Inferior parietal cortex (tissue), 1 donor: Measurements from ENCODE around the gene TSSK6.
A peak's percentile ranks its signal among the peaks of the same experiment; 100 is the strongest.

Experiments used
- DNase-seq: peaks from one replicate; pipeline ENCODE4 v3.0.0-alpha.2; 2016; ENCODE audit errors: extremely low spot score

The TSSK6 gene

DNA sequence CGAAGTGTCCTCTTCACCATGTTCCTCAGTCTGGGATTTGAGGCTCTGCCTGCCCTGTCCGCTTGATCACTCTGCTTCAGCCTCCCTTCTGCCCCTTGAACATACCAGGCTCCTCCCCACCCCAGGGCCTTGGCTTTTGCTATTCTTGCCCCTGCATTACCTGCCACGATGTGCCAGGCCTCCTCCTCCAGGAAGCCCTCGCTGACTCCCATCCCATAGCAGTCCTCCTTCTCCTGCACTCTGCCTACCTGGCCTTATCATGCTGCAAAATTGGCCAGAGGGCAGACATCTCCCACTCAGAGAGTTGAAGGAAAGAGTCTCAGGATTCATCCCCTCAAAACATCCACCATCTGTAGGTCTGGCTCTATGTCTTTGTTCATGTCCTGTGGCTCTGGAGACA is 15.5 kb upstream of the TSSK6 start:
- DNase-seq, result no peak

DNA sequence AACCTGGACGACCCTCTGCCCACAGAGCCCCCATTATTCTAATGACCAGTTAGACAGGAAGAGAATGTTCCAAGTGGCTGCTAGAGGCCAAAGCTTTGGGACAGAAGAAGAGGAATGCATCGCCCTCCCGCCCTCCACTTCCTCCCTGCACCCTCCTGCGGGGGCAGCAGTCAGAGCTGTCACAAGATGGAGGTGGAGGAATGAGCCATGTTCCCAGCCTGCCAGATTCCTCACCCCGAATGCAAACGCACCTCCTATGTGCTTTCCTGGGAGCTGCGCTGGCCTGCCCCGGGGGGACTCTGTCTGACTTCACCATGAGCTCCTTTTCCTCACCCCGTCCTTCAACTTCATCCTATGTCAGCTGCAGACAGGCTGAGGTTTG is 15.1 kb upstream of the TSSK6 start:
- no peak for DNase-seq

DNA sequence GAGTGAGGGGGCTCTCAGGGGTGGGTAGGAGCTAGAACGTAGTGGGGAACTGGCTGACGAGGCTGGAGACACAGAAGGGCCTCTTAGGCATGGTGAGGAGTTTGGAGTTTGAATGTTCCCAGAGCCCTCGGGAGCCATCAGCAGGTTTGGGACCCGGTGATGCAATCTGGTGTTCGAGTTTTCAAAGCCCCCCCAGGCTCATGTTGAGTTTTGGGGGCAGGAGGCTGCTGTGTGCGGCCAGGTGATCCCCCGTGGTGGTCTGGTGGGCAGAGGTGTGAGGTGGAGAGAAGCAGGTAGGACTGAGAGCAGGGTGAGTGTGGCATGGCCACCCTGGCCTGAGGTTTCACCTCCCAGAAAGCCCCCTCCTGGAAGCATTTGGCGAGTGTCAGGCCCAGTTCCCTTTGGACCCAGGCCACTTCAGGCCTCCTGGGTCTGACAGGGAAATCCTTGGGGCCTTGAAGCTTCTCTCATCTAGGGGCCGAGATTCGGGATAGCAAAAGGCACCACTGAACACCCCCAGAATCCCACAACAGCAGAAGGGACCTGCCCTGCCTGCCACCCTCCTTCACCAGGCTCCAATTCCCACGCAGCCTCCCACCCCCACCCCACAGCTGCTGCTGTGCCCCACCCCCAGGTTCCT is 14.6 kb upstream of the TSSK6 start:
- DNase-seq, result no peak

DNA sequence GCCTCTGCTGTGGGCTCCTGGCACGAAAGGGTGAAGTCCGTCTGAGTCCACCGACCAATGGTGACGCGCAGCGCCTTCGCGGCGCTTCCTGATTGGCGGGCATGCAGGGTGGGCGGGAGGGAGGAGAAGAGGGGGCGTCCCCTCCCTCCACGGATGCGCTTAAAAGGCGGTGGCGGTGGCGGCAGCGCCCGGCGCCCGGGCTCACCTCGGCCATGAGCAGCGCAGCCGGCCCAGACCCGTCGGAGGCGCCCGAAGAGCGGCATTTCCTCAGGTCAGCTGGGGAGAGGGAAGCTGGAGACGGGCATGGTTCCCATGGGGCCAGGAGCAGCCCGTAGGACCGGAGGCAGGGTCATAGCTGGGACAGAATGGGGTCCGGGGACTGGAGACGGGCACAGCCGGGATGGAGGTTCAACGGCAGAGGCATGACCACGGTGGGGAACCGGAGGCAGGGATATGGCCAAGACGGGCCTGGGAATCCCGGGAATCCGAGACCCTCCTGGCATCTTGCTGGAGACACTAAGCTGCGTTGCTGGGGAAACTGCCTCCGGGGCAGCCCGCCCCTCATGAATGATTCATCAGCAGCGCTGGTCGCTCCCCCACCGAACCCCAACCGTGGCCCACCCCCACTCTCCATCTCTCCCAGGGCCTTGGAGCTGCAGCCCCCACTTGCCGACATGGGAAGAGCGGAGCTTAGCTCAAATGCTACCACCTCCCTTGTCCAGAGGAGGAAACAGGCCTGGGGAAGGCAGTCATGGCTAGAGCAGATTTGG is 13.6 kb upstream of the TSSK6 start, which contains the start of gene YJEFN3:
Gene YJEFN3, plus strand, starts transcription at position 191 of the 770 bp plus-strand sequence. Its CDS starts 22 bp downstream, at position 213.
- peak; percentile 57 for DNase-seq

DNA sequence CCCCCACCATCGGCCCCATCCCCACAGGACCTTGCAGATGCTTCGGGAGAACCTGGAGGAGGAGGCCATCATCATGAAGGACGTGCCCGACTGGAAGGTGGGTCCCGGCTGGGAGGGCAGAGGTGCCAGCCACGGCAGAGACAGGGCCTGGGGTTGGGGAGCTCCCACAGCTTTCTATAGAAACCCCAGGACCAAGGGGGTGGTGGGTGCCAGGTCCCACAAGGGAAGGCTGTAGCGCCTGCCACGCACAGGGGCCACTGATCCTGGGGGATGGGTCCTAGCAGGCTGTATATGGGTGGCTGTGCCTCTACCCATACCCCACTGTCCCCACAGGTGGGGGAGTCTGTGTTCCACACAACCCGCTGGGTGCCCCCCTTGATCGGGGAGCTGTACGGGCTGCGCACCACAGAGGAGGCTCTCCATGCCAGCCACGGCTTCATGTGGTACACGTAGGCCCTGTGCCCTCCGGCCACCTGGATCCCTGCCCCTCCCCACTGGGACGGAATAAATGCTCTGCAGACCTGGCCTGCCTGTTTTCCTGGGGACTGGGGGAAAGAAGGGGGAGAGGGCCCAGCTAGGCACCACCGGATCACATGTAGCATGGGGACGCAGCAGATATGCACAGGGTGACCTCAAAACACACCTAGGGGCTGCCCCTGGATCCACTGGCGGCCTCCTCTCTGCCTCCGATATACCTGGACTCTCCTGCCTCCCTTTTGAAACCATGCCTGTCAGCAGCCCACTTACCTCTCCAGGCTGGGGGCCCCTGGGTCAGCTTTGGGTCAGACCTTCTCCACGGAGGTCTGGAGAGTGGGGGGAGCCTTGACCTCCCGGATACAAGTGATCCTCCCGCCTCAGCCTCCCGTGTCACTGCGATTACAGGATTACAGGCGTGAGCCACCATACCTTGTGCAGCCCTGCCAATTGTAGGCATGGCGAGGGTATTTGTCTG is 12.6 kb upstream of the TSSK6 start:
- DNase-seq, result no peak

DNA sequence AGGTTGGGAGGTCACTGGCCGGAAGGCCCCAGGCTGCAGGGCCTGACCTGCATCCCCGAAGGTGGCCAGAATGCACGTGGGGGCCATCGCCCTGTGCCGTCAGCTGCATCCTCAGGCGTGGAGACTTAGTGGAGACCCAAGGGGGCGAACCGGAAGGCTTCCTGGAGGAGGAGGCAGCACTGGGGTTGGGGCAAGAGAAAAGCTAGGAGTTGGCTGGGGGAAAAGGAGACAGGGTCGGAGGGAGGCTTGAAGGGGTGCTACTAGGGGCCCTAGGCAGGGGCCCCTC is 12.0 kb upstream of the TSSK6 start:
- no peak for DNase-seq

DNA sequence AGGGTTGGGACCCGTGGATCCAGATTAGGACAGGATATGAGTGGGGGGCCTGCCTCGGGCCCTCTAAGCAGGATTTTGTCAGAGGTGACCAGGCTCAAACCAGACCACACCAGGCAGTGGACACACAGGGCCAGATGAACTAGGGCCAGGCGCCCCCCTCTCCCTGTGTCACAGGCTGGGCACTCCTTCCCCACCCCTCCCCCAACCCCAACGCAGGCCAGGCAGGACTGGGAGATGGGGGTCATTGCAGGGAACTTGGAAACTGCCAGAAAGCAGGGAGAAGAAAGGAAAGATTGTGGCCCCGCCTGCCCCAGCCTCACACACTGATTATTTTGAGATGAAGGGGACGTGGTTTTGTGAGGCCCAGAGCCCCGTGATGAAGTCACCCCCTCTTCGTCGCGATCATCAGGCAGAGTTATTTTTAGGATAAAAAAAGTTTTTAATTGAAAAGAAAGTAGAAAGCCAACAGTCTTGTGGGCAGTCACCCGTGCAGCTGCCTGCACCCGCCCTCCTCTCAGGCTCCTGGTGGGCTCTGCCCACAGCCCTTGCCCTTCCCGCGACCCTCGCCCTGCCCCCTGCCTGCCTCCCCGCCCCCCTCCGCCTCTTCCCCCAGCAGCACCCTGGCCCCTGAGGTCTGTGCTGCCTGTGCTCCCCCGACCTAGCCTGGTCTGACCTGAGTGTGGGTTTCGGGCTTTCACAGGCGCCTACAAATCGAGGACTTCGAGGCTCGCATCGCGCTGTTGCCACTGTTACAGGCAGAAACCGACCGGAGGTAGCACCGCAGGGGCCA is 11.4 kb upstream of the TSSK6 start:
- no peak for DNase-seq

DNA sequence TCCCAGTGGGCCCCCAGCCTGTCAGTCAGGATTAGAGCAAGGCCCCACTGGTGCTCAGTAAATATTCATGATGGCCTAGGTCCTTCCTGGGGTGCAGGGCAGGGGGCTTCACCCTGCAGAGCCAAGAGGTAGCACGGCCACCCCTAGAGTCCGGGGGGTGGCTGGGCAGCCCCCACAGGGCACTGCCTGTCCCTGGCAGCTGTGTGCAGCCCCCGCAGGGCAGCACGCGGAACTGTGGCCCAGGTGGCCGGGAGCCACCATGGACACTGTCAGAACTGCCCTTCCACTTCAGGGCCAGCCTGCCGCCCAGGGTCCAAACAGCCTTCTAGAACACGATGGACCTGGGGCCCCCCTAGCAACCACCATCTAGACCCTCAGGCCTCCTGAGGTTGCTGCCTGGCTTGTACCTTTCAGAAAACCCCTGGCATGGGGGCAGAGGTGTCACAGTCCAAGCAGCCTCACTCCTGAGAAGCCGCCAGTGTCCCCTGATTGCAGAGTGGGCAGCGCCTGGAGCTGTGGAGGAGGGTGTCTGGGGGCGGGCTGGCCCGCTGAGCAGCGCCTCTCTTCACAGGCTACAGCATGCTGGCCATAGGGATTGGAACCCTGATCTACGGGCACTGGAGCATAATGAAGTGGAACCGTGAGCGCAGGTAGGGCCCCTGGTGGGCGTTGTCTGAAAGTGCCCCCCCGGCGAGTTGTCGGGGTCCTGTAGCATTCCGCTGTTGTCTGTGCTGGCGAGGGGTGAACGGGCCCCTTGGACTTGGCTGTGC is 10.4 kb upstream of the TSSK6 start:
- DNase-seq, result no peak

DNA sequence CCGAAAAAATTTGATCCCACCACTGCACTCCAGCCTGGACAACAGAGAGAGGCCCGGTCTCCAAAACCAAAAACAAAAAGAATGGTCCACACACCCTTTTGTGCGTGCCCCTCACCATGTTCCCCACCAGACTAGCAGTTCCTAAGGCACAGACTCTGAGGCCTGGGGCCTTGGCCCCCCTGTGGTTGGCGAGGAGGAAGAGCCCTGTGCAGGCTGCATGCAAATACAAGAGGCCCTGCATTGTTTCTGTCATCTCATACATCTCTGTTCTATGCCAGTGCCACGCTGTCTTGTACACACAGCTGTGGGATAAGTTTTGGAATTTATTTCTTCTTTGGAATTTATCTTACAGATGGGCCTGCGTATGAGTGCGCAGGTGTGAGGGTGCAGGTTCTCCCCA is 8.7 kb upstream of the TSSK6 start:
- DNase-seq, result no peak

DNA sequence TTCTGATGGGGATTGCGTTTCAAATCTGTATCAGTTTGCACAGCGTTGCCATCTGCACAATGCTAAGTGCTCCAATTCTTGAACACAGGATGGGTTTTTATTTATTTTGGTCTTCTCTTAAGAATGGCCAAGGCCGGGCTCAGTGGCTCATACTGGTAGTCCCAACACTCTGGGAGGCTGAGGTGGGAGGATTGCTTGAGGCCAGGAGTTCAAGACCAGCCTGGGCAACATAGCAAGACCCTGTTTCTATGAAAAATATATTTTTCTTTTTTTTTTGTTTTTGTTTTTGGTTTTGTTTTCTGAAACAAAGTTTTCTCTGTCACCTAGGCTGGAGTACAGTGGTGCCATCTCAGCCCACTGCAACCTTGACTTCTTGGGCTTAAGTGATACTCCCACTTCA is 7.8 kb upstream of the TSSK6 start:
- no peak for DNase-seq

DNA sequence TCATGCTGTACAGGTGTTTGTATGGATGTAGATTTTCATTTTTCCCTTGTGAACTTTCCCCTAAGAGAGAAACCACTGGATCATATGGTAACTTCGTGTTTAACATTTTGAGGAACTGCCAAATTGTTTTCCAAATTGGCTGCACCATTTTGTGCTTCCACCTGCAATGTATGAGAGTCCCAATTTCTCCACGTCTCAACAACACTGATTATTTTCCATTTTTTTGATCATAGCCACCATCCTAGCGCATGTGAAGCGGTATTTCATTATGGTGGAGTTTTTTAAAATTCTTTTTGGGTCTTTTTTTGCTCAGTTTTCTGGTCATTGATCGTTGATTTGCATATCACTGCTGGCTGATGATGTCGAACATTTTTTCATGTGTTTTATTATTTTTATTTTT is 5.6 kb upstream of the TSSK6 start:
- no peak for DNase-seq

DNA sequence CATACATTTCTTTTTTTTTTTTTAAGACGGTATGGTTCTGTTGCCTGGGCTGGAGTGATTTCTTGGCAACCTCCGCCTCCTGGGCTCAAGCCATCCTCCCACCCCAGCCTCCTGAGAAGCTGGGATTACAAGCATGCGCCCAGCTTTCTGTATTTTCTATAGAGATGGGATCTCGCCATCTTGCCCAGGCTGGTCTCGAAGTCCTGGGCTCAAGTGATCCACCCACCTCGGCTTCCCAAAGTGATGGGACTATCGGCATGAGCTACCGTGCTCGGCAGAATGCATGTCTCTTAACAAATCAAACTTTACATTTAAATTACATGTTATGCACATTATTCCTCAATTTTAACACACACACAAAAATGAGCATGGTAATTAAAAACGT is 1.9 kb upstream of the TSSK6 start:
- no peak for DNase-seq

DNA sequence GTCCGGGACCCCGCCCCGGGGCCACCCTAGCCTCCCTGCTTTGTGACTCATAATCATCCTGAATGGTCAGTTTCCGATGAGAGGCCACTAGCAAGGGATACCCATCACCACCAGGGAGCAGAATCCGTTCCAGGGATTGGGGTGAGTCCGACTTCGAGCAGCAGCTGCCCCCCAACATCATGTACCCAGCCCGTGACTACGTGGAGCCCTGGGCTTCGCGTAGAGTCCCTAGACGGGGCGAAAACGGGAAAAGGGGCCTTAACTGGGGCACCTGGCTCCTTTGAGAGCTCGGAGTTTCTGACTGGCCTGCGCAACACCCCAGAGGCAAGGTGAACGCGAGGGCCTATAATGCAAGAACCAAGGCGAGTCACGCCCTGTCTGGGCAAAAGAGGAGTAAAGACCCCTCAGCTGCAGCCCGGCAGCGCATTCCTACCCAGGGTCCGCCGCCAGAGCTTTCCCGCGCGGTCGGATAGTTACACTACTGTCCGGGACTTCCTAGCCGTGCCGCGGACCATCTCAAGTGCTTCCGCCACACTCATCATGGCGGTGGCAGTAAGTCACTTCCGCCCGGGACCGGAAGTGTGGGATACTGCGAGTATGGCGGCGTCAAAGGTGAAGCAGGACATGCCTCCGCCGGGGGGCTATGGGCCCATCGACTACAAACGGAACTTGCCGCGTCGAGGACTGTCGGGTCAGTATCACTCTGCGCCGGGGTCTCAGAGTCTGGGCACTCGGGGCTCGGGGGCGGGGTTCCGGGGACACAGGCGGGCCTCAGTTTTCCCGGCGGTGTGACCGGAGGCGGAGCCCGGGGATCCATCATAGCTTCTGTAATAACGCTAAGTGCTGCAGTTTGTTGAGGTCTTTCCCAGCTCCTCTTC is 533 bp upstream of the TSSK6 start, which contains the start of gene NDUFA13:
Gene NDUFA13, plus strand, starts transcription at position 584 of the 878 bp plus-strand sequence. Its CDS starts 14 bp downstream, at position 598.
- peak; percentile 97 for DNase-seq

DNA sequence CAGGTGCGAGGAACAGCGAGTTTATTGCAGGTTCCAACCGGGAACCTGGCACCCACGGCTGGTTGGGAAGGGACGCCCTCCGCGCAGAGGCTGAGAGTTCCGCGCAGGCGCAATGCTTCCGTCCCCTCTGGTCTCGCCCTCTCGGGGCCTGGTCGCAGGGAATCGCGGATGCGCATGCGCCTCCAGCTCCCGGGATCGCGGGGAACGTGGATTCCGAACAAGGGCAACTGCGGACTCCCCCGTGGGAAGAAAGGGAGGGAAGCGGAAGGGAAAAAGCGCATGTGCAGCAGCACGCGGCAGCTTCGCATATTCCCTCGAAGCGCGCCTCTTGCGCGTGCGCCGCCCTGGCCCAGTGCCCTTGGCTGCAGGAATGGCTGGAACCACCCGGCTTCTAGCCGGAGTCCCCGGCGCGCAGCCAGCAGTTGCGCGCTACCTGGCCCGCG is 1.1 kb downstream of the TSSK6 start:
- DNase-seq, result no peak

DNA sequence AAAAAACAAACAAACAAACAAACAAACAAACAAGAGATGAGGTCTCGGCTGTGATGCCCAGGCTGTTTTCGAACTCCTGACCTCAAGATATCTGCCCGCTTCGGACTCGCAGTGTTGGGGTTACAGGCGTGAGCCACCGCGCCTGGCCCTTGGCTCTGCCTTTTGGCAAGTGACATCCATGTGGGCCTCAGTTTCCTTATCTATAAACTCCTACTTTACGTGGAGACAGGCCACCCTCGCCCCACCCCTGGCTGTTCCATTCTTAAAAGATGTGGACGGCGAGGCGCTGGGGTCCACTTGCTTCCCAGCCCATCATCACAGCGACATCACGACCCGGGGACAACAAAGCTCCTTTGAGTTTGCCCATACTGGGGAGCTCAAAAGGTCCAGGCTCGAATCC is 1.7 kb downstream of the TSSK6 start:
- DNase-seq, result no peak

DNA sequence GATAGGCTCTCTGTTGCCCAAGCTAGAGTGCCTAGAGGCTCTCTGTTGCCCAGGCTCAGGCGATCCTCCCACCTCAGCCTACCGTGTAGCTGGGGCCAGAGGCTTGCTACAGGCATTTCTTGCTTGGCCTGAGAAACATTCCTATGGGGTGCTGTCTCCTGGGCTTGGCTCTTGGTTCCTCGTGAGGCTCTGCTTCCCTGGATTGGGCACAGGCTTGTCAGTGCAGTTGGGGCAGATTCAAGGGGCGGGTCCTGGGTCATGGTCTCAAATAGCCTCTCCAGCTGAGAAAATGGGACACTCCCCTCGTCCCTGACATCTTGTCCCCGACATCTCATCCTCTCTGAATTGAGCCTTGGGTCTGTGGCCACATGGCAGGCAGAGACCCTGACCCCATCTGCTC is 4.9 kb downstream of the TSSK6 start:
- no peak for DNase-seq

DNA sequence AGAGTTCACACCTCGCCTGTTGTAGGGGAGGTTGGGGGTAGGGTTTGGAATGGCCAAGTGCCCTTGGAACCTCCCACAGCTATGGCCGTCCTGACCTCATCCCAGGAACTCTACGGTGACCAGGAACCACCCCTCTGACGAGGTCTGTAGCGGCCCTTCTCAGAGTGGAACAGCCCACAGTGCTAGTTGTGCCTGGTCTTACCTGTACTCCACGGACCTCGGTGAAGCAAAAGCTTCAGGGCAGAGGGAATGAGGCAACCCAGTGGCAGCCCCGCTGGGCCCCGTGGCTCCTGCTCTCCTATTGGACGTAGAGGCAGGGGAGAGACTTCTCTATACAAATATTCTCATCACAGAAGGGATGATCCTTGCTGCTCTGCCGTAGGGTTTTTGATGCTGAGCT is 7.1 kb downstream of the TSSK6 start:
- DNase-seq, result no peak

DNA sequence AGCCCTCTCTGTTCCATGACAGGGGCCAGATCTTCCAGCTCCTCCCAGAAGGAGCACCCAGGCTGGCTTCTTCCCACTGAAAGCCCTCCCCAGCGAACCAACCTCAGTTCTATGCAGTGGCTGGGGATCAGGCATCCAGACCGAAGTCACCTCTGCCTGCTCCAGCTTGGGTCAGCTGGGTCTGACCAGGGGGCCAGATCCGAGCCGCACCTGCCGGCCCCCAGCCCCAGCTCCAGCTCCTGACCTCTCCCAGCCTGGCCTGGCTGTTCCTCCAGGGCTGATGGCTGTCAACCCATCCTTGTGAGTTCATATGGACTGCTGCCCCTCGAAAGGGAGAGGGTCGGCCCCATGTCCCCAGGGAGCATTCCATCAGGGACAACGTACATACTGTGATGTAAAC is 8.0 kb downstream of the TSSK6 start:
- no peak for DNase-seq

DNA sequence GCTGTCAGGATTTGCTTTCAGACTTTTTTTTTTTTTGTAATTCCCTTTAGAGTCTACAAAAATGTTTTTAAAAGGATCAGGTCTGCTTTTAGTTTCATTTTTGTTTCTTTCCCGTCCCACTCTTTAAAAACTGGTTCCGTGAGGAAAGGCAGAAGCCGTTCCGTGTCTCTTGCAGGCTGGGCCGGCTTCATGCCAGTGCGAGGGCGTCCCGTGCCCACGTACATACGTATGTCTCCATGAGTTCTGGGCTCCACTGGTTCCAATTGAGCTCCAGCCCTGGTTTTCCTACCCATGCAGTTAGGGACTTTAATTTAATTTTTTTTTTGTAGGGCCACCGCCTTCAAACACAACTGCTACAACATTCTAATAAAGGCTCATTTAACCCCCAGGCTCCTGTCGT is 8.8 kb downstream of the TSSK6 start:
- DNase-seq, result no peak
